IPS-15b (cell line): Measurements from ENCODE around the gene UBA5.

Experiments
- H3K27me3 ChIP-seq: one replicate; pipeline ENCODE4 v1.6.1; 2013; ENCODE audit warnings: low read length; ENCODE audit not compliant: control insufficient read depth, insufficient read depth
- H3K36me3 ChIP-seq: one replicate; pipeline ENCODE4 v1.6.1; 2013; ENCODE audit warnings: low read length; ENCODE audit not compliant: control insufficient read depth, insufficient read depth
- H3K4me1 ChIP-seq: one replicate; pipeline ENCODE4 v1.6.1; 2013; ENCODE audit warnings: mild to moderate bottlenecking, low read length; ENCODE audit not compliant: control insufficient read depth, insufficient read depth
- H3K4me3 ChIP-seq: one replicate; pipeline ENCODE4 v1.5.1; 2013; ENCODE audit warnings: low read depth, low read length
- H3K9ac ChIP-seq: one replicate; pipeline ENCODE4 v1.6.1; 2013; ENCODE audit warnings: low read depth, mild to moderate bottlenecking, low read length
- H3K9me3 ChIP-seq: one replicate; pipeline ENCODE4 v1.6.1; 2013; ENCODE audit warnings: mild to moderate bottlenecking, low read length; ENCODE audit not compliant: control insufficient read depth, insufficient read depth

The UBA5 gene

GRCh38 chr3:132722165-132723023, 62.3 kb downstream of the UBA5 start, which contains the start of gene NPHP3:
TSS of gene NPHP3 (minus strand) at chr3:132722409. CDS start at chr3:132722355, 54 bp downstream.
- H3K27me3 ChIP-seq: no peaks in the 10 kb centered on the region
- H3K9ac ChIP-seq: peak within 1 kb of the TSS; percentile 79
- H3K36me3 ChIP-seq: no peaks in the 10 kb centered on the region
- H3K9me3 ChIP-seq: no peaks in the 10 kb centered on the region
- peak within 1 kb of the TSS; percentile 96 for H3K4me3 ChIP-seq
- H3K4me1 ChIP-seq: peaks cover 2% of the 10 kb centered on the region

DNA sequence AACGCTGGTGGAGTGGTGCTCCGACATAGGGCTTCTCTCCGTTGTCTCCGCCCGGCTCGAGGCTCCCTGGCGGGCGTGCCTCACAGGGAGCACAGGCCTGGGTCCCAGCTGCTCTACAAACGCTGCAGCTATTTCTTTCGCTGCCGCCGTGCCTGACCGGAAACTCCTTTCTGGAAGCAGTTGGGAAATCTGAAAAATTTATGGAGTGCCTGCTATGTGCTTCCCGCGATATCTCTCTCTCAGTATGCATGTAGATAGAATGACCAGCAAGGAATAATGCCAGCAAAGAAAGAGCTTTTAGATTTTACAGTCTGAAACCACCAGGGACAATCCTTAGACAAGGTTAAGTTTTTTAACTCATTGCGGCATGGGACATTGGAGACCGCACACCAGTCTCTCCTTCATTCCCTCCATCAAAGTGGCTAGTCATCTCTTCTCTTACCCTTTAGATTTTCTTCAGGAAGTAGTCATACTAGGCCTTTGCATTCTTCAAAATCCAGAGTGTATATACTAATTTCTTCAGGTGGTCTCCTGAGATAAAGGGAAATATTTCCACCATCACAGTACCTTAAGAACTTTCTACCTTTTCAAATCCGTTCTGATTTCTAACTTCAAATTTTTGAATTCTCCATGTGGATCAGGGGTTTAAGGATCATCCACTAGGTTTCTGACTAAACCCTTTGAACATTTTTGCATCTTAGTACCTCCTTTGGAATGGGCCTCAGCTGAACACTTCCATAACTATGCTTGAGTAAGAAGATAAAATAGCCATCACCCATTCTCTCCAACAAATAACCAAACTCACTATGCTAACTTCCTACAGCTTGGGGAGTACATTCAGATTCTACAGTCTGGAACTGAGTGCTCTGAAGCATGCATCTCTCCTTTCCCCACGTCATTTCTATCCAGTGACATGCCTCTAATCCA, 63.2 kb downstream of the UBA5 start:
- H3K36me3 ChIP-seq: no peaks in the 10 kb centered on the region
- H3K4me1 ChIP-seq: peaks cover 2% of the 10 kb centered on the region
- H3K9ac ChIP-seq: peak overlapping the region; percentile 41
- H3K9me3 ChIP-seq: no peaks in the 10 kb centered on the region
- no peaks in the 10 kb centered on the region for H3K27me3 ChIP-seq
- H3K4me3 ChIP-seq: peak overlapping the region; percentile 96

- Histone ChIP-seq H3K4me1 (no peaks in the 10 kb centered on the region), H3K9me3 (no peaks in the 10 kb centered on the region), H3K9ac (no peak overlapping the region)
Observed at GRCh38 chr3:132726341-132726823, 66.3 kb downstream of the UBA5 start.

More at GRCh38 chr3:132726341-132726823, 66.3 kb downstream of the UBA5 start:
- no peaks in the 10 kb centered on the region for H3K36me3 ChIP-seq
- H3K27me3 ChIP-seq: no peaks in the 10 kb centered on the region
- no peak overlapping the region for H3K4me3 ChIP-seq
